ENCODE results near the gene RANBP1. TPM values are rescaled to one million over a fixed set of nuclear protein-coding genes. Genes with fewer than 3 reads are reported as not detected.

Gene RANBP1
- total and polyA plus RNA-seq, 9 of the 15 experiments (the other 6 are each of a cell fraction or from before 2014, with no cell fraction given), result 162 to 2,891 (median 1,289) TPM

GRCh38 chr22:20116951-20117632 is 1.2 kb downstream of the RANBP1 start, which contains the start of gene TRMT2A (continued):
- TF ChIP-seq TCF7L2 (IDR thresholded peaks at IDR 0.05; ENCODE audit: low read depth, low read length) (peak; percentile 51; the same call in 1 of the 2 replicates), ZC3H8 (IDR thresholded peaks at IDR 0.05) (peak; percentile 79; the same call in 1 of the 2 replicates), ZNF165 (CRISPR knock-in tag; IDR thresholded peaks at IDR 0.05; ENCODE audit: borderline replicate concordance) (no peak), MEF2D (tag; conservative IDR thresholded peaks at IDR 0.05; ENCODE audit: low read depth) (peak; percentile 79), CREB1 (IDR thresholded peaks at IDR 0.05) (peak; percentile 99), CREB1 (CRISPR knock-in tag; IDR thresholded peaks at IDR 0.05) (no peak), KLF13 (tag; IDR thresholded peaks at IDR 0.05; ENCODE audit: borderline replicate concordance, low read depth) (peak; percentile 96; the same call in 1 of the 2 replicates), ETS2 (tag; IDR thresholded peaks at IDR 0.05; ENCODE audit: borderline replicate concordance, poor library complexity, severe bottlenecking) (no peak), KAT2B (IDR thresholded peaks at IDR 0.05; ENCODE audit: low read depth, low read length) (peak; percentile 99), MYBL2 (IDR thresholded peaks at IDR 0.05; ENCODE audit: low read depth) (no peak), MYBL2 (CRISPR knock-in tag; IDR thresholded peaks at IDR 0.05; ENCODE audit: borderline replicate concordance) (no peak), MXD1 (CRISPR knock-in tag; IDR thresholded peaks at IDR 0.05; ENCODE audit: borderline replicate concordance, poor library complexity, severe bottlenecking) (peak; percentile 82), ZNF583 (CRISPR knock-in tag; IDR thresholded peaks at IDR 0.05) (peak; percentile 55), ZNF316 (IDR thresholded peaks at IDR 0.05) (peak; percentile 53; the same call in 1 of the 2 replicates), ZNF384 (IDR thresholded peaks at IDR 0.05; ENCODE audit: low read depth, low read length) (peak; percentile 94), MXI1 (IDR thresholded peaks at IDR 0.05; ENCODE audit: low read depth, low read length) (peak; percentile 97), HOXB6 (CRISPR knock-in tag; IDR thresholded peaks at IDR 0.05; ENCODE audit: borderline replicate concordance) (peak; percentile 79; the same call in 1 of the 2 replicates), E2F8 (IDR thresholded peaks at IDR 0.05; ENCODE audit: low read depth, partially characterized antibody) (no peak), ETS1 (conservative IDR thresholded peaks at IDR 0.05; ENCODE audit: control insufficient read depth, low read depth, low read length) (no peak), YY1 (IDR thresholded peaks at IDR 0.05; ENCODE audit: borderline replicate concordance in 1 of 3, control insufficient read depth in 1 of 3, extremely low read depth in 1 of 3, insufficient read depth in 3 of 3, insufficient read length in 1 of 3, insufficient replicate concordance in 2 of 3, low read depth in 1 of 3, low read length in 2 of 3) (peak in 2 of 3 experiments; percentile 25 to 80), THAP12 (CRISPR knock-in tag; IDR thresholded peaks at IDR 0.05) (peak; percentile 100)

Measured in K562 (cell line).